ENCODE results near the gene LARP4B. TPM values are rescaled to one million over a fixed set of nuclear protein-coding genes. Genes with fewer than 3 reads are reported as not detected.

The LARP4B gene
- total RNA-seq, 1 experiment from 2014 or later: 75.4 TPM

- Histone ChIP-seq H3K9me2 (replicated peaks; ENCODE audit: insufficient read depth, low read length) (no peaks in the 10 kb centered on the region), H3K4me1 (ENCODE audit: low read length) (peaks cover 4% of the 10 kb centered on the region; the same call in 1 of the 2 replicates)
Measured at GRCh38 chr10:954396-954795, 22.9 kb upstream of the LARP4B start.

GRCh38 chr10:953836-954235 is 22.3 kb upstream of the LARP4B start:
- Histone ChIP-seq H3K27me3 (ENCODE audit: low read length) (no peaks in the 10 kb centered on the region; the same call in 1 of the 2 replicates), H2AFZ (ENCODE audit: low read length) (no peak overlapping the region), H3K4me1 (ENCODE audit: low read length) (peaks cover 4% of the 10 kb centered on the region; the same call in 1 of the 2 replicates), H3K9me2 (replicated peaks; ENCODE audit: insufficient read depth, low read length) (no peaks in the 10 kb centered on the region), H3K9me3 (ENCODE audit: low read length) (no peaks in the 10 kb centered on the region), H3K4me3 (ENCODE audit: low read length) (no peak overlapping the region), H4K20me1 (ENCODE audit: insufficient read depth, low read depth, low read length) (no peaks in the 10 kb centered on the region), H3K9ac (ENCODE audit: low read length) (no peak overlapping the region), H3K36me3 (ENCODE audit: insufficient read depth, low read length) (no peaks in the 10 kb centered on the region), H3K27ac (ENCODE audit: low read length) (no peak overlapping the region), H3K79me2 (ENCODE audit: low read length) (no peaks in the 10 kb centered on the region), H3K4me2 (ENCODE audit: low read depth, low read length, poor library complexity, severe bottlenecking) (no peak overlapping the region)
- no peak for DNase-seq

More at GRCh38 chr10:954396-954795, 22.9 kb upstream of the LARP4B start:
- Histone ChIP-seq H3K4me3 (ENCODE audit: low read length) (no peak overlapping the region), H3K4me2 (ENCODE audit: low read depth, low read length, poor library complexity, severe bottlenecking) (no peak overlapping the region), H2AFZ (ENCODE audit: low read length) (no peak overlapping the region), H3K27ac (ENCODE audit: low read length) (no peak overlapping the region), H4K20me1 (ENCODE audit: insufficient read depth, low read depth, low read length) (no peaks in the 10 kb centered on the region), H3K27me3 (ENCODE audit: low read length) (no peaks in the 10 kb centered on the region; the same call in 1 of the 2 replicates), H3K79me2 (ENCODE audit: low read length) (no peaks in the 10 kb centered on the region), H3K9me3 (ENCODE audit: low read length) (no peaks in the 10 kb centered on the region), H3K9ac (ENCODE audit: low read length) (no peak overlapping the region), H3K36me3 (ENCODE audit: insufficient read depth, low read length) (no peaks in the 10 kb centered on the region)
- DNase-seq: no peak

- Histone ChIP-seq H3K27ac (ENCODE audit: low read length) (no peak overlapping the region), H3K9me2 (replicated peaks; ENCODE audit: insufficient read depth, low read length) (no peaks in the 10 kb centered on the region), H3K27me3 (ENCODE audit: low read length) (no peaks in the 10 kb centered on the region), H3K9ac (ENCODE audit: low read length) (no peak overlapping the region), H2AFZ (ENCODE audit: low read length) (no peak overlapping the region), H3K4me3 (ENCODE audit: low read length) (no peak overlapping the region), H3K36me3 (ENCODE audit: insufficient read depth, low read length) (no peaks in the 10 kb centered on the region), H4K20me1 (ENCODE audit: insufficient read depth, low read depth, low read length) (no peaks in the 10 kb centered on the region), H3K4me2 (ENCODE audit: low read depth, low read length, poor library complexity, severe bottlenecking) (no peak overlapping the region), H3K9me3 (ENCODE audit: low read length) (no peaks in the 10 kb centered on the region), H3K4me1 (ENCODE audit: low read length) (peaks cover 8% of the 10 kb centered on the region), H3K79me2 (ENCODE audit: low read length) (no peaks in the 10 kb centered on the region)
- DNase-seq: no peak
Measured at GRCh38 chr10:949446-949845, 17.9 kb upstream of the LARP4B start.

- H3K27ac ChIP-seq (ENCODE audit: low read length): no peak overlapping the region
- DNase-seq: no peak
- H3K9me2 ChIP-seq (replicated peaks; ENCODE audit: insufficient read depth, low read length): no peaks in the 10 kb centered on the region
- H3K4me3 ChIP-seq (ENCODE audit: low read length): no peak overlapping the region
- no peak overlapping the region for H2AFZ ChIP-seq (ENCODE audit: low read length)
- H3K9ac ChIP-seq (ENCODE audit: low read length): no peak overlapping the region
- H3K27me3 ChIP-seq (ENCODE audit: low read length): no peaks in the 10 kb centered on the region
- no peaks in the 10 kb centered on the region for H3K36me3 ChIP-seq (ENCODE audit: insufficient read depth, low read length)
- H3K4me1 ChIP-seq (ENCODE audit: low read length): peaks cover 19% of the 10 kb centered on the region
- no peak overlapping the region for H3K4me2 ChIP-seq (ENCODE audit: low read depth, low read length, poor library complexity, severe bottlenecking)
- H3K9me3 ChIP-seq (ENCODE audit: low read length): no peaks in the 10 kb centered on the region
- H4K20me1 ChIP-seq (ENCODE audit: insufficient read depth, low read depth, low read length): no peaks in the 10 kb centered on the region
- H3K79me2 ChIP-seq (ENCODE audit: low read length): no peaks in the 10 kb centered on the region
Measured at GRCh38 chr10:948347-948746, 16.8 kb upstream of the LARP4B start.

- H2AFZ ChIP-seq (ENCODE audit: low read length): no peak overlapping the region
- no peaks in the 10 kb centered on the region for H3K36me3 ChIP-seq (ENCODE audit: insufficient read depth, low read length)
- no peak overlapping the region for H3K4me3 ChIP-seq (ENCODE audit: low read length)
- no peaks in the 10 kb centered on the region for H3K9me3 ChIP-seq (ENCODE audit: low read length)
- no peaks in the 10 kb centered on the region for H3K9me2 ChIP-seq (replicated peaks; ENCODE audit: insufficient read depth, low read length)
- no peaks in the 10 kb centered on the region for H3K27me3 ChIP-seq (ENCODE audit: low read length)
- H3K4me1 ChIP-seq (ENCODE audit: low read length): peaks cover 22% of the 10 kb centered on the region
- H3K79me2 ChIP-seq (ENCODE audit: low read length): no peaks in the 10 kb centered on the region
- H3K4me2 ChIP-seq (ENCODE audit: low read depth, low read length, poor library complexity, severe bottlenecking): no peak overlapping the region
- H3K9ac ChIP-seq (ENCODE audit: low read length): no peak overlapping the region
- H4K20me1 ChIP-seq (ENCODE audit: insufficient read depth, low read depth, low read length): no peaks in the 10 kb centered on the region
- DNase-seq: no peak
- no peak overlapping the region for H3K27ac ChIP-seq (ENCODE audit: low read length)
Measured at GRCh38 chr10:947881-948280, 16.4 kb upstream of the LARP4B start.

- H3K4me1 ChIP-seq (ENCODE audit: low read length): peaks cover 22% of the 10 kb centered on the region
- H3K9ac ChIP-seq (ENCODE audit: low read length): no peak overlapping the region
- no peaks in the 10 kb centered on the region for H4K20me1 ChIP-seq (ENCODE audit: insufficient read depth, low read depth, low read length)
- H3K27ac ChIP-seq (ENCODE audit: low read length): no peak overlapping the region
- H3K4me3 ChIP-seq (ENCODE audit: low read length): no peak overlapping the region
- no peak for DNase-seq
- H3K27me3 ChIP-seq (ENCODE audit: low read length): no peaks in the 10 kb centered on the region
- no peaks in the 10 kb centered on the region for H3K9me2 ChIP-seq (replicated peaks; ENCODE audit: insufficient read depth, low read length)
- no peak overlapping the region for H3K4me2 ChIP-seq (ENCODE audit: low read depth, low read length, poor library complexity, severe bottlenecking)
- H3K79me2 ChIP-seq (ENCODE audit: low read length): no peaks in the 10 kb centered on the region
- no peak overlapping the region for H2AFZ ChIP-seq (ENCODE audit: low read length)
- H3K36me3 ChIP-seq (ENCODE audit: insufficient read depth, low read length): no peaks in the 10 kb centered on the region
- no peaks in the 10 kb centered on the region for H3K9me3 ChIP-seq (ENCODE audit: low read length)
Measured at GRCh38 chr10:947051-947450, 15.5 kb upstream of the LARP4B start.

GRCh38 chr10:945778-946177 is 14.3 kb upstream of the LARP4B start:
- Histone ChIP-seq H3K27ac (ENCODE audit: low read length) (no peak overlapping the region), H3K9ac (ENCODE audit: low read length) (no peak overlapping the region), H3K9me3 (ENCODE audit: low read length) (no peaks in the 10 kb centered on the region), H2AFZ (ENCODE audit: low read length) (no peak overlapping the region), H3K79me2 (ENCODE audit: low read length) (no peaks in the 10 kb centered on the region), H3K4me3 (ENCODE audit: low read length) (no peak overlapping the region), H3K27me3 (ENCODE audit: low read length) (no peaks in the 10 kb centered on the region), H3K4me2 (ENCODE audit: low read depth, low read length, poor library complexity, severe bottlenecking) (no peak overlapping the region), H4K20me1 (ENCODE audit: insufficient read depth, low read depth, low read length) (no peaks in the 10 kb centered on the region), H3K36me3 (ENCODE audit: insufficient read depth, low read length) (no peaks in the 10 kb centered on the region), H3K4me1 (ENCODE audit: low read length) (peaks cover 22% of the 10 kb centered on the region), H3K9me2 (replicated peaks; ENCODE audit: insufficient read depth, low read length) (no peaks in the 10 kb centered on the region)
- DNase-seq: peak; percentile 35

GRCh38 chr10:944034-944831 is 12.7 kb upstream of the LARP4B start:
- Histone ChIP-seq H3K4me1 (ENCODE audit: low read length) (peaks cover 18% of the 10 kb centered on the region), H3K4me3 (ENCODE audit: low read length) (0 out of 2 replicates have a peak overlapping the region, but pooled peaks have one; percentile 6), H3K27ac (ENCODE audit: low read length) (no peak overlapping the region), H3K36me3 (ENCODE audit: insufficient read depth, low read length) (no peaks in the 10 kb centered on the region), H2AFZ (ENCODE audit: low read length) (peak overlapping the region; percentile 25; the same call in 1 of the 2 replicates), H3K27me3 (ENCODE audit: low read length) (no peaks in the 10 kb centered on the region), H3K9me2 (replicated peaks; ENCODE audit: insufficient read depth, low read length) (no peaks in the 10 kb centered on the region), H3K9me3 (ENCODE audit: low read length) (no peaks in the 10 kb centered on the region), H4K20me1 (ENCODE audit: insufficient read depth, low read depth, low read length) (no peaks in the 10 kb centered on the region), H3K4me2 (ENCODE audit: low read depth, low read length, poor library complexity, severe bottlenecking) (peak overlapping the region; percentile 32), H3K79me2 (ENCODE audit: low read length) (no peaks in the 10 kb centered on the region), H3K9ac (ENCODE audit: low read length) (peak overlapping the region; percentile 9)
- no peak for DNase-seq
